Measurements from ENCODE around the gene CBX1. TPM values are rescaled to one million over a fixed set of nuclear protein-coding genes. Genes with fewer than 3 reads are reported as not detected.

The CBX1 gene
- total RNA-seq, 3 donors from 2014 or later, result 53.2 to 64.4 (median 60.8) TPM

DNA sequence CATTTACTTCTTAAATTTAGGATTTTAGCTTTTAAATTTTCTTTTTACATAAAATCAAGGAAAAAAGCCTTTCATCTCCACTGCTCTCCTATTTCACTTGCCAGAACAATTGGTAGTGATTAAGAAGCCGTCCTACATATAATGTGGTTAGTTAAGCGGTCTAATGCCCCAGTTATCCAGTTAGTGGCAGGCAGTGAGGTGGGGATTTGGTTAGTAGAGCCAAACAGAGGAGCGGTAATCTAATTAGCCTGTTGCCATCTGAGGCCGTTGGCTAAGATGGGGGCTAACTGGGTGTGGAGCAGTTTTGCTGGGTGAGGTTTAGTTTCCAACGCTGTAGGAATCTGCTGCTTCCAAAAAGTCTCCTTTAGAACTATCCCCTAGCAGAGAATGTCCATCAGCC is 28.7 kb upstream of the CBX1 start:
- no peaks in the 10 kb centered on the region for H3K4me1 Mint-ChIP-seq (ENCODE audit: low read depth)
- H3K9me3 Mint-ChIP-seq, result no peaks in the 10 kb centered on the region
- DNase-seq, result no peak
- H3K36me3 Mint-ChIP-seq (ENCODE audit: insufficient read depth), result peaks cover 3% of the 10 kb centered on the region
- H3K4me3 Mint-ChIP-seq, result no peak overlapping the region
- no peak for ATAC-seq
- no peaks in the 10 kb centered on the region for H3K27me3 Mint-ChIP-seq (ENCODE audit: low read depth)

DNA sequence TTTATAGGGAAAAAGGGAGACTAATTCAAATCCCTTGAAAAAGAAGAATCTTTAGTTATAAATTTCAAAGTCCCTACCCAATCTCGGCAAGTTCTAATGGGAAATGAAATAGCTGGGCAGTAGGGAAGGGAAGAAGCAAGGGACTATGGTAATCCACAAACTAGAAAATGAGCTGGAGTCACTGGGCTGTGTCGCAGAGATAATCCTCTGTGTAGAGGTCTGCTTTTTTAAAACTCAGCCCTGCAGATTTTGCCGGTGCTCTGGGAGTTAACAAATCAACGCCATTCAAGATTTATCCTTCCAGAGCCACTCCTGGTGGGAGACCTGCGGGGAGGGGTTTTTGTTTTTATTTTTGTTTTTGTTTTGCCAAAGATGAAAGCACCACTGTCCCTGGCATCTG is 27.1 kb upstream of the CBX1 start:
- H3K27me3 Mint-ChIP-seq (ENCODE audit: low read depth), result no peaks in the 10 kb centered on the region
- H3K9me3 Mint-ChIP-seq, result no peaks in the 10 kb centered on the region
- peaks cover 3% of the 10 kb centered on the region for H3K36me3 Mint-ChIP-seq (ENCODE audit: insufficient read depth)
- no peak for ATAC-seq
- no peak overlapping the region for H3K4me3 Mint-ChIP-seq
- H3K4me1 Mint-ChIP-seq (ENCODE audit: low read depth), result no peaks in the 10 kb centered on the region
- DNase-seq, result no peak

DNA sequence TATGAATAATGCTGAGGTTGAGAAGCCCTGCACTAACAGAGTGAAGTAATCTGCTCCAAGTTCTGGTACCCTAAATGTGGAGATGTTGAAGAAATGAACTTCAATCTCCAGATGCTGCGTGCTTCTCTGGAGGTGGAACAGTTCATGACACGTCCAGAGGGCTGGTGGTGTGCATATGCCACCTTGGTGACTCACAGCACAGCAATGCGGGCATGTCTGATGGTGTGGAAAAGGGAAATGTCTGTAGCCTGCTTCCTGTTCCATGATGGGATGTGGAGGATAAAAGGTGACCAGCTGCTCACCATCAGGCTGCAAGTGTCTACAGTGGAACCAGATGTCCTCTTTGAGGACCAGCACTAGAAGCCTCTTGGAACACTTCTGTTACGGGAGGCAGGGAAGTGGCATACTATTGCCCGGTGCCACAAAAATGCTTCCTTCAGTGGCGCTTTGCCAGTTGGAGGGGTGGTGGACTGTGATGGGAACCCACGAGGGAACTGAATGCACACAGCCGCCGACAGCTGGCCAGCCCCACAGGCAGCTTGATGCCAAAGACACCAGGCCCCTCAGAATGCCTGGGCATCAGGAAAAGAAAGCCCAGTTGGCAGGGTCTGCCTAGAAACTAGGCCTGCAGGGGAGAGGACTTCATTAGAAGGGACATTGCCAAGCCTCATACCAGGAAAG is 26.2 kb upstream of the CBX1 start:
- DNase-seq (no peak), ATAC-seq (no peak)
- Mint-ChIP-seq H3K36me3 (ENCODE audit: insufficient read depth) (peaks cover 5% of the 10 kb centered on the region), H3K27me3 (ENCODE audit: low read depth) (no peaks in the 10 kb centered on the region), H3K4me1 (ENCODE audit: low read depth) (no peaks in the 10 kb centered on the region), H3K4me3 (no peak overlapping the region), H3K9me3 (no peaks in the 10 kb centered on the region)

DNA sequence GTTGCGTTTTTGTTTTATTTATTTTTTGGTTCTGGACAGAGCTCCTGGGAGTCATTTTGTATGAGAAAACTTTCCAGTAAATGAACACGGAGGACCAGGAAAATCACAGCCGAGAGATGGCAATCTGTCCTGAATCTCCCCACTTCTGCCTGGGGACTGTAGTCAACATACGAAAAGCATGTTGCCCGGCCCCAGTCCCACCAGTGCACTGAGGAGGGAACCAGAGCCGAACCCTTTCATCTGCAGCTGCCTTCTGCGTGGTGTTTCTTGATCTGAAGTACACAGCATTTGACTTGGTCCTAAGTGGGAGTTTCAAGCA is 25.2 kb upstream of the CBX1 start:
- no peak for DNase-seq
- peaks cover 8% of the 10 kb centered on the region for H3K36me3 Mint-ChIP-seq (ENCODE audit: insufficient read depth)
- no peaks in the 10 kb centered on the region for H3K4me1 Mint-ChIP-seq (ENCODE audit: low read depth)
- H3K27me3 Mint-ChIP-seq (ENCODE audit: low read depth), result no peaks in the 10 kb centered on the region
- ATAC-seq, result no peak
- no peak overlapping the region for H3K4me3 Mint-ChIP-seq
- no peaks in the 10 kb centered on the region for H3K9me3 Mint-ChIP-seq

DNA sequence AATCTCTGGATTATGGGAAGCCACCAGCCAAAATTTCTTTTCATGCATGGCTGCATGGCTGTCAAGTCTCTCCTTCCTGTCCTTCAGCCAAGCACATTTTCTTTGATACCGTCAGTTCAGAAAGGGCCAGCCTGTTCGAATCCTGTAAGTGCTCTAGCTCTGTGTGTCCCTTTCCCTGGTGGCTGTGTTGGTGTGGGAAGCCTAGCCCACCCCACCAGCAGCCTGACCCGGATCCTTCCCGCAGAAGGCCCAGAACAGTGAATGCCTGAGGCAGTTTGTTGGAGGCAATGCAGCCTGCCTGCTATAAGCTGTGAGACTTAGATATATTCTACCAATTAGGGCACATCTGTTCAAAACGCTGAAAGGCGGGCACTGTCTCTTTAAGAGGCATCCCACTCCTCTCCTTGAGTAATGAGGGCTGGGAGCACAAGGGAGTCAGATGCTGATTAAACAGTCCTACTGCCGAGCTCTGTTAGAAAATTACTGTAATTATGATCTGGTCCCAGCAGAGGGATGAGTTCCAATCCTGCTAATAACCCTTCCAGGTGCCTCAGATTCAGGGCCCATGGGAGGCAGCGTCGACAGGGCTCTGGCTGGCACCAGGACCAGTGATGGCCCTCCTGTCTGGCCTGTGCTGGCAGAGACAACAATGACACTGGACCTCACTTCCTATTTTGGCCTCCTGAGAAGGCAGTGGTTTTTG is 24.7 kb upstream of the CBX1 start:
- H3K4me1 Mint-ChIP-seq (ENCODE audit: low read depth), result no peaks in the 10 kb centered on the region
- peaks cover 11% of the 10 kb centered on the region for H3K36me3 Mint-ChIP-seq (ENCODE audit: insufficient read depth)
- ATAC-seq, result no peak
- no peaks in the 10 kb centered on the region for H3K9me3 Mint-ChIP-seq
- no peaks in the 10 kb centered on the region for H3K27me3 Mint-ChIP-seq (ENCODE audit: low read depth)
- DNase-seq, result no peak
- no peak overlapping the region for H3K4me3 Mint-ChIP-seq

DNA sequence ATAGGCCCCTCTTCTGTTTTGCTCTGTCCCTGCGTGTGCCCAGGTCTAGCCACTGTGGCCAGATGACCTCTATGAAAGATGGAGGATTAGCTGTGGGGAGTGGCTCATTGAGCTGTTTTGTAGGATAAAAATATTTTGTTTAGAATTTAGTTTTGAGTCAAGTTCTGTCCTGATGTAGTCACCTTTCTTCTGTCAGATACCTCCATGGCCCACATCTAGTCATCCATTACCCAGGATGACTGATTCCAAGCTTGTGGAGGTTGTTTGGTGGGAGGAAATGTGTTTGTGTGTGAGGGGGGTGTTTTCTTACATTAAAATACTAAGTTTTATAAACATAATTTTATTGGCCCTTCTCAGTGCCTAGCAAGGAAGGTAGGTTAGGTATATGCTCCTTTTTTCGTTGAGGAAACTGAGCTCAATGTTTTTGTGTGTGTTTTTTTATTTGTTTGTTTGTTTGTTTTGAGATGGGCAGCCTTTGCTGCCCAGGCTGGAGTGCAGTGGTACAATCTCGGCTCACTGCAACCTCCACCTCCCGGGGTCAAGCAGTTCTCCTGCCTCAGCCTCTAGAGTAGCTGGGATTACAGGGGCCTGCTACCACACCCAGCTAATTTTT is 22.6 kb upstream of the CBX1 start:
- Mint-ChIP-seq H3K4me3 (no peak overlapping the region), H3K9me3 (no peaks in the 10 kb centered on the region), H3K27me3 (ENCODE audit: low read depth) (no peaks in the 10 kb centered on the region), H3K4me1 (ENCODE audit: low read depth) (no peaks in the 10 kb centered on the region), H3K36me3 (ENCODE audit: insufficient read depth) (peaks cover 19% of the 10 kb centered on the region)
- DNase-seq (no peak), ATAC-seq (no peak)

DNA sequence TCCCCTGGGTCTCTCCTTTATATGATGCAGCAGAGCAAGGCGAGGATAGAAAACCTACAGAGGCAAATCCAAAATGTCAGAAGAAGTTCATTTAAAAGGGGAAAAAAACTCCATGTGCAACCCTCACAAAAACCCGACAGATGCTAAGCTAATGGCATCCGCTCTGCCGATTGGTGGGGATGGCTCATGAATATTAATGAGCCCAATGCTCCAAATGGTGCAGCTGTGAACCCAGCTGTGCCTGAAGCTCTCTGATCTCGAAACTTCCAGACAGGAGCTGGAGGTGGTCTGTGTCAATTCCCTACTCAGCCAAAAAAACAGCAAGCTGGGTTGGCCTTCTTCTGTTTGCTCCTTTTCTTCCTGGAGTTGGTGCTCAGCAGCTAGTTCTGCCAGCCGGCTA is 21.8 kb upstream of the CBX1 start:
- Mint-ChIP-seq H3K4me3 (no peak overlapping the region), H3K4me1 (ENCODE audit: low read depth) (no peaks in the 10 kb centered on the region), H3K27me3 (ENCODE audit: low read depth) (no peaks in the 10 kb centered on the region), H3K9me3 (no peaks in the 10 kb centered on the region), H3K36me3 (ENCODE audit: insufficient read depth) (peaks cover 21% of the 10 kb centered on the region)
- ATAC-seq (no peak), DNase-seq (no peak)

DNA sequence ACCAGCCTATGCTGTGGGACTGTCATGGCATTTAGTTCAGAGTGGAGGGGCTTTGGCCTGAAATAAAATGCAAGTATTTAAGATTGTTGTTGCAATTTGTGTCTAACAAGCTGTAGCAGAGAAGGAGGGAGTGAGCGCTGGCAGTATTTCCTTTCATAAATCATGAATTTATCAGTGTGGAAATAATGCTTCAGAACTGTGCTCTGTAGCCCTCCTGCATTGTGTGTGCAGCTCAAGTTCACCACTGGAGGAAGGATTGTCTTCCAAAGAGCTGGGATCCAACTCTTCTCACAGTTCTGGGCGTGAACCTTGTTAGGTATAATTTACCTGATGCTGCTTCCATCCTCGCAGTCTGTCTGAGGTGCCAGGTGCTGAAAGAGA is 21.4 kb upstream of the CBX1 start:
- Mint-ChIP-seq H3K4me3 (no peak overlapping the region), H3K9me3 (no peaks in the 10 kb centered on the region), H3K27me3 (ENCODE audit: low read depth) (no peaks in the 10 kb centered on the region), H3K36me3 (ENCODE audit: insufficient read depth) (peaks cover 25% of the 10 kb centered on the region), H3K4me1 (ENCODE audit: low read depth) (no peaks in the 10 kb centered on the region)
- ATAC-seq (no peak), DNase-seq (no peak)

DNA sequence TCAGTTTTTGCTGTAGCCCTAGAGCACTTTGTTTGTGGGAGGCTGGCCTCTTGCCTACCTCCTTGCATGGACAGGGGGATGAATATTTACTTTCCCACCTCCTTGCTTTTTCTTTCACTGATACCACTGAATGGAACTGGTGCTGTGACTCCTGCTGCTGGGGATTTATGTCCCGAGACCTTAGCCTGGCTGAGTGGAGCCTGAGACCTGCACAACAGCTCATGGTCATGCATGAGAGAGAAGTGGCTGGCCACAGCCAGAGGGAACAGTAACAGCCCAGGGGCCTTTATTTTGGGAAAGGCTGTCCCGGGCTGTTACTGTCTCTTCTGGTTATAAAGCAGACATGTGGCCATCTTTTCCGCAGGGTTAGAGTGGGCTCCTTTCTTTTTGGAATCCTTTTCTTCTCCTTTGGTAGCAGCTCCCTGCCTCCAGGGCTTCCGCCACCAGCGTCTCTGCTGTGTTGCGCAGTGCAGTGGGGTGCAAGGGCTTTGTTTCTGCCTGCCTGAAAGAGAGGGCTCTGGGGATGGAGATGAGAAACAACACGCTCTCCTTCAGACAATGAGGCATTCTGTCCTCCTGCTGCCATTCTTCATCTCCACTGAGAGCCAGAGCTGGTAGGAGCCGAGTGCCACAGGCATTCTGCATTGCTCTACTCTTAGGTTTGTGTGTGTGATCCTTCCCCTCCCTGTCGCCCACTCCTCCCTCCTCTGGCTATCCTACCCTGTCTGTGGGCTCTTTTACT is 20.8 kb upstream of the CBX1 start:
- Mint-ChIP-seq H3K4me3 (no peak overlapping the region), H3K27me3 (ENCODE audit: low read depth) (no peaks in the 10 kb centered on the region), H3K9me3 (no peaks in the 10 kb centered on the region), H3K4me1 (ENCODE audit: low read depth) (no peaks in the 10 kb centered on the region), H3K36me3 (ENCODE audit: insufficient read depth) (peaks cover 26% of the 10 kb centered on the region)
- no peak for DNase-seq
- no peak for ATAC-seq

DNA sequence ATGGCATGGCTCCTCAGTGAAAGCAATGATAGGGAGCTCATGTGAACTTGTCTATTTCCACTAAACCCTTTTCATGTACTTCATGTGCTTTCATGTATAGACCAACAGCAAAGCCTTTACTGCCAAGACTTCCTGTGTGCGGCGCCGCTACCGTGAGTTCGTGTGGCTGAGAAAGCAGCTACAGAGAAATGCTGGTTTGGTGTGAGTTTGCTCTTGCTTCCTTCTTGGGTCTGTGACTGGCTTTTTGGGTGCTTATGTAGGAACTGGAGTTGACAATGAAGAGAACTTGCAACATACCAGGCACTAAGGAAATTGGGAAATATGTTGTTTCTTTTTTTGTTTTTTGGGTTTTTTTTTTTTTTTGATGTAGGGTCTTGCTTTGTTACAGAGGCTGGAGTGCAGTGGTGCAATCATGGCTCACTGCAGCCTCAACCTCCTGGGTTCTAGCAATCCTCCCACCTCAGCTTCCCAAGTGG is 12.0 kb upstream of the CBX1 start:
- Mint-ChIP-seq H3K9me3 (no peaks in the 10 kb centered on the region), H3K4me1 (ENCODE audit: low read depth) (peaks cover 44% of the 10 kb centered on the region), H3K4me3 (peak overlapping the region; percentile 58), H3K27me3 (ENCODE audit: low read depth) (no peaks in the 10 kb centered on the region), H3K36me3 (ENCODE audit: insufficient read depth) (peaks cover 12% of the 10 kb centered on the region)
- peak; percentile 26 for DNase-seq
- ATAC-seq, result peak; percentile 51 to 65

DNA sequence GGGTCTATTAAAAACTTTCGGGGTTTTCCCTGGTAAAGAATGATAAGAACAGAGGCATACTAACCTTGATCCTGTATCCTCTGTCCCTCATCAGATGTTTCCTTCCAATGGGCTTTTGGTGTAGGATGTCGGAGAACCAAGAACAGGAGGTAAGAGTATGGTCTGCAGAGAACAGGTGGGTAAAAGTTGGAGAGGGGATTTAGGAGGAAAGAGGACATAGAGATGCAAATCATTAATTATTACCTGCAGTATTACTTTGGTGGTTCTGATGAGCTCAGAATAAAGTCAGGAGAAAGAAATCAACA is 10.6 kb upstream of the CBX1 start:
- DNase-seq, result no peak
- Mint-ChIP-seq H3K9me3 (no peaks in the 10 kb centered on the region), H3K4me1 (ENCODE audit: low read depth) (peaks cover 53% of the 10 kb centered on the region), H3K36me3 (ENCODE audit: insufficient read depth) (peaks cover 7% of the 10 kb centered on the region), H3K4me3 (peak overlapping the region; percentile 74), H3K27me3 (ENCODE audit: low read depth) (no peaks in the 10 kb centered on the region)
- no peak for ATAC-seq

DNA sequence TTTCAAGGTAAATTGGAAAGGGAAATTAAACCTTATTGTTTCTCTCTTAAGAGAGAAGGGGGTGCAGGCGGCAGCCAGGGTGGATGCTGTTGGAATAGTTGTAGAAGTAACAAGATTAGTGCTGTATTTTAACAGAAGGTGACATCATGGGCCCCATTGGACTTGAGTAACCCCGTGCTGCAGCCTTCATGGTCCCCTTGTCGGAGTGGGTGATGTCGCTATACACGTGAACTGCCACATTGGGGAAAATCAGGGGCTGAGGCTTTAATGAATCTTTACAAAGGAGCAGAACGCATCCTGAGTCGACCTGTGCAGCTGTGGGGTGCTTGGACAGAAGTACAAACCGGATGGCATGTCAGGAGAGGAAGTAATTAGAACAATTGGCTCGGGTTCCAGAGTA is 9.5 kb upstream of the CBX1 start:
- no peaks in the 10 kb centered on the region for H3K9me3 Mint-ChIP-seq
- H3K36me3 Mint-ChIP-seq (ENCODE audit: insufficient read depth), result peaks cover 7% of the 10 kb centered on the region
- H3K4me3 Mint-ChIP-seq, result peak overlapping the region; percentile 42
- no peaks in the 10 kb centered on the region for H3K27me3 Mint-ChIP-seq (ENCODE audit: low read depth)
- H3K4me1 Mint-ChIP-seq (ENCODE audit: low read depth), result peaks cover 56% of the 10 kb centered on the region
- no peak for DNase-seq
- no peak for ATAC-seq

DNA sequence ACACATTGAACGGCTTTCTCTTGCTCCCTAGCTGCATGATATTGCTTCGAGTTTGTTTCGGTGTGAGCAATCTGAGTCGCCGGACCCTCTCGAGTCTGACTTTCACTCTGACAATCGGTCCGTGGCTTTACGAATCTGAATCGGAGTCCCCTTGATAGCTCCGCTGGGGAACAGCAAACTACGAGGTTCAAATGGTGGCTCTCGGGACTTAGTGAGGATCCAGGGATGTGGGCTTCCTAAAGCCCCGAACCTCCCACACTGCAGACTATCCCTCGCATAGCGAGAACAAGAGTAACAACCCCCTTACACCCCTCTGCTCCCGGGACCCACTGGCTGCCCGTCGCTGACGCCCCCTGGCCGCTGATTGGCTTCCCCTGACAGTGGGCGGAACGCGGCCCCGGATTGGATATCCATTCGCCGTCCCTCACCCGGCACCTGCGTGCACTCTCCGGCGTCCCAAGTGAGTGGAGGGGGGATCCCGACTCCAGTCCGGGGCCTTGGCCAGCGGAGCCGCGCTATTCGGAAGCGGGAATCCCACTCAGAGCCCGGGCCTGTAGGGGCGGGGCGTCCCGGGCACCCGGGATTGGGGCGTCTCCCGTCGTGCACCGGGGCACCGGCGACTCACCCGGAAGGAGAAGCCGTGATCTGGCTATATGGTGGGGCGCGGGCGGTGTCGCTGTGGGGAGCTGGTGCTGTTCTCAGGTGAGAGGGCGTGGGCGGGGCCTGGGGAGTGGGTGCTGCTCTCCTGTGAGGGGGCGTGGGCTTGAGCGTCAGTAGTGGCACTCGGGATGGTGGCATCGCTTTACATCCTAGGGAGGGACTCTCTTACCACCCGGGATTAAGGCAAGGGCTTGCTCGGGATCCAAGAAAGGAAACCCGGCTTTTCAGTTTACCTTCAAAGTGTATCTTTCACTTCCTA is 6.1 kb upstream of the CBX1 start, which contains the start of gene SNX11:
TSS of gene SNX11 (plus strand) at position 630 of the 919 bp plus-strand sequence. CDS start 4,278 bp downstream, outside the sequence.
- Mint-ChIP-seq H3K4me1 (ENCODE audit: low read depth) (peaks cover 55% of the 10 kb centered on the region), H3K27me3 (ENCODE audit: low read depth) (no peaks in the 10 kb centered on the region), H3K4me3 (peak within 1 kb of the TSS; percentile 98), H3K36me3 (ENCODE audit: insufficient read depth) (peaks cover 4% of the 10 kb centered on the region), H3K9me3 (no peaks in the 10 kb centered on the region)
- ATAC-seq (peak; percentile 93 to 96), DNase-seq (peak; percentile 95)

DNA sequence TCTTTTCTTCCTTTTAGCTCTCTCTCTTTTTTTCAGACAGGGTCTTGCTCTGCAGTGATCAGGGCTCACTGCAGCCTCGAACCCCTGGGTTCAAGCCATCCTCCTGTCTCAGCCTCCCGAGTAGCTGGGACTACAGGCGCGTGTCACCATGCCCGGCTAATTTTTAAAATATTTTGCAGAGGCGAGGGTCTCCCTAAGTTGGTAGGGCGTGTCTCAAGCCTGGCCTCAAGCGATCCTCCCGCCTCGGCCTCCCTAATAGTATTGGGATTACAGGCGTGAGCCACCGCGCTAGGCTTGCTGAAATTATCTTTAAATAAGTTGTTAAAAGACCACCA is 5.5 kb upstream of the CBX1 start:
- Mint-ChIP-seq H3K9me3 (no peaks in the 10 kb centered on the region), H3K27me3 (ENCODE audit: low read depth) (no peaks in the 10 kb centered on the region), H3K4me3 (peak overlapping the region; percentile 98), H3K4me1 (ENCODE audit: low read depth) (peaks cover 52% of the 10 kb centered on the region), H3K36me3 (ENCODE audit: insufficient read depth) (no peaks in the 10 kb centered on the region)
- DNase-seq (no peak), ATAC-seq (no peak)

All from activated T-cell treated with anti-CD3 and anti-CD28 coated beads, Interleukin-2, amount 50 U/mL, for 4 hours (primary cell).